ENCODE results near the gene TRIM69.

Gene TRIM69

GRCh38 chr15:44801364-44801763 is 65.0 kb downstream of the TRIM69 start:
- H3K9me3 ChIP-seq = no peaks in the 10 kb centered on the region
- H3K36me3 ChIP-seq = no peaks in the 10 kb centered on the region
- no peak overlapping the region for H3K4me3 ChIP-seq (ENCODE audit: low read depth, low read length)
- TF ChIP-seq CTCF (IDR thresholded peaks at IDR 0.05; ENCODE audit: low read depth, low read length) = no peak
- H3K27me3 ChIP-seq = no peaks in the 10 kb centered on the region
- DNase-seq = no peak
- H3K4me1 ChIP-seq = no peaks in the 10 kb centered on the region

- H3K4me1 ChIP-seq = no peaks in the 10 kb centered on the region
- TF ChIP-seq CTCF (IDR thresholded peaks at IDR 0.05; ENCODE audit: low read depth, low read length) = no peak
- no peaks in the 10 kb centered on the region for H3K27me3 ChIP-seq
- no peaks in the 10 kb centered on the region for H3K9me3 ChIP-seq
- no peak for DNase-seq
- H3K36me3 ChIP-seq = no peaks in the 10 kb centered on the region
- no peak overlapping the region for H3K4me3 ChIP-seq (ENCODE audit: low read depth, low read length)
These were observed 65.5 kb downstream of the TRIM69 start for GRCh38 chr15:44801797-44802196.

GRCh38 chr15:44802336-44802735 is 66.0 kb downstream of the TRIM69 start:
- no peaks in the 10 kb centered on the region for H3K36me3 ChIP-seq
- no peak for TF ChIP-seq CTCF (IDR thresholded peaks at IDR 0.05; ENCODE audit: low read depth, low read length)
- no peaks in the 10 kb centered on the region for H3K9me3 ChIP-seq
- no peak for DNase-seq
- H3K4me1 ChIP-seq = no peaks in the 10 kb centered on the region
- H3K4me3 ChIP-seq (ENCODE audit: low read depth, low read length) = no peak overlapping the region
- H3K27me3 ChIP-seq = no peaks in the 10 kb centered on the region

GRCh38 chr15:44804298-44805046 is 68.1 kb downstream of the TRIM69 start:
- Histone ChIP-seq H3K36me3 (no peaks in the 10 kb centered on the region), H3K4me3 (ENCODE audit: low read depth, low read length) (no peak overlapping the region), H3K4me1 (peaks cover 5% of the 10 kb centered on the region; the same call in 1 of the 2 replicates), H3K27me3 (no peaks in the 10 kb centered on the region), H3K9me3 (no peaks in the 10 kb centered on the region)
- DNase-seq = no peak
- no peak for TF ChIP-seq CTCF (IDR thresholded peaks at IDR 0.05; ENCODE audit: low read depth, low read length)

- DNase-seq = no peak
These were observed 72.2 kb downstream of the TRIM69 start for GRCh38 chr15:44808557-44808956.

More at GRCh38 chr15:44808557-44808956, 72.2 kb downstream of the TRIM69 start:
- H3K36me3 ChIP-seq = no peaks in the 10 kb centered on the region
- H3K4me1 ChIP-seq = peaks cover 5% of the 10 kb centered on the region; the same call in 1 of the 2 replicates
- TF ChIP-seq CTCF (IDR thresholded peaks at IDR 0.05; ENCODE audit: low read depth, low read length) = no peak
- no peak overlapping the region for H3K4me3 ChIP-seq (ENCODE audit: low read depth, low read length)
- H3K9me3 ChIP-seq = no peaks in the 10 kb centered on the region
- no peaks in the 10 kb centered on the region for H3K27me3 ChIP-seq

All from BE2C (cell line).